Left ventricle myocardium superior (tissue), 1 donor: Measurements from ENCODE around the gene UBA52. TPM values are rescaled to one million over a fixed set of nuclear protein-coding genes. Genes with fewer than 3 reads are reported as not detected.

Source experiments
- ATAC-seq: fragments of 200-7000 bp; cut with Tn5 transposase; one replicate; pipeline ENCODE4 v1.9.1; 2020; ENCODE audit warnings: mild to moderate bottlenecking, moderate library complexity
- DNase-seq: peaks from one replicate; pipeline ENCODE4 v3.0.0-alpha.2; 2020
- intact Hi-C: fragments of 100-400 bp; cut with micrococcal nuclease; formaldehyde crosslinking; loops from one replicate; pipeline ENCODE4 v1.11.0; 2022
- total RNA-seq: library from RNA; stranded (reverse); fragmentation: NEBNext Ultra II Directional; extraction: Animal tissue kit (Norgen Biotek cat#: 25700); gene quantifications from one replicate; pipeline ENCODE4 v1.2.1, GENCODE V29; 2021
- donor health status: DM: no; HTN: yes; CAD: no; lungs with severe emphysema.

Gene UBA52
- total RNA-seq, 1 donor from 2014 or later: 725 TPM

DNA sequence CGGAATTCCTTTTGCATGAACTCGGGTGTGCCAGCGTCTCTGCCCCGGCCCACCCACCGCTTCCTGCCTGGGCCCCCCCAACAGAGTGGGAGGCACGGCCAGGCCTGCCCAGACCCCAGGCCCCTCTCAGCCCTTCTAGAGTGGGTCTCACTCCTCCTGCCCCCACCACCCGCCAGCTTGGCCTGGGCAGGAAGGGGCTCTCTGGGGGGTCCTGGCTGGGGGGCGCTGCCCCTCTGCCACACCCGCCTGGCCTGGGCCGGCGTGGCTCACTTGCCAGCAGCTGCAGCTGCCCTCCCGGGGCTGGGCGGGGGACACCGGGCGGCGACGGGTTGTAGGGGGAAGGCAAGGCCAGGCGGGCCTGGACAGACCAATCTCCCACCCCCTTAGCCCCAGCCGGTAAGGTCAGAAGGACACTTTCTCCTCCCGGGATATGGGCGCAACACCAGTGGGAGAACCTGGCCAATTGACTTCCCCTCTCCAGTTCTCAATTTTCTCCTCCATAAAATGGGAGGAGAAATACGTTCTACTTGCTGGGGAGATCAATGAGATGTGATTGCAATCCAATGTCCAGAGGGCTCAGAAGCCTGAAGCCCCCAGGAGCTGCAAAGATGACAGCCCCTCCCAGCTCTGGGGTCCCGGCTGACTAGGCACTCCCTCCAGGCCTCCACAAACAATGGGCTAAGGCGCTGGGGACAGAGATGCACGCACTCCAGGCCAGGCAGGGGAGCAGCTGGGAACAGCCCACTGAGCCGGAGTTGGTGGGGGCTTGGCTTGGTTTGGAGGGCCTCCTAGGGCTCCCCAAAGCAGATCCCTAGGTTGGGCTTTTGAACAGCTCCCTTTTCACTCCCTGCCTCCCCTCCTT, 32.5 kb downstream of the UBA52 start:
- intact Hi-C loops: no loop called here
- peak; percentile 29 for DNase-seq
- ATAC-seq: peak; percentile 13

DNA sequence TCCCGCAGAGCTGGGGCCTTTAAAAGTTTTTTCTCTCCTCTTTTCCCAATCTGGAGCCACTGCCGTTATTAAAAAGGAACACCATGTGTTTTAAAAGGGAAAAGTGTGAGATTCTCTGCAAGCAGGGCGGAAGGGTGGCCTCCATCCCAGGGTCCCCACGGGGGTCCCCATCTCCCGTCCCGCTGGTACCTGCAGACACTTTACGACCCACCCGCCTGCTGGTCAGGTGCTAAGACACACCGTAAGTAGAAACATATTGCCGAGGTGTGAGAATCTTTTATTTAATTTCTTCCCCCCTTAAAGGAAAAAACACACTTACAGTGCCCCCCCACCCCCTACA, 33.1 kb downstream of the UBA52 start:
- intact Hi-C loops: no loop called here
- no peak for ATAC-seq
- DNase-seq: peak; percentile 17

DNA sequence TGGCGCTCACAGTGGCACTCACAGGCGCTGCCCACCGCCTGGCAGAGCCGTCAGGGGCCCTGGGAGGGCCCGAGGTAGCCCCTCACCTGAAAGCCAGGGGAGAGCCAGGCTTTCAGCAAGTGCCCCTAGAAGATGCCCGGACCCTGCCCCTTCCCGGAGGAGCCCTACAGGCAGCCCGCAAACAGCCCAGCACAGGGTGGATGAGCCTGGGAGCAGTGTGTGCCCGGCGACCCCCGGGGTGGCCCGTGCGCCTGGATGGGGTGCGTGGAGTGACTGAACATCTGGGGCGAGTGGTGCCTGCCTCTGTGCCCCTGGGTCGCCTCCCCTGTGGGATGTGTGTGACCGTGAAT, 33.5 kb downstream of the UBA52 start:
- ATAC-seq (no peak), DNase-seq (no peak)
- intact Hi-C loops: no loop called here

DNA sequence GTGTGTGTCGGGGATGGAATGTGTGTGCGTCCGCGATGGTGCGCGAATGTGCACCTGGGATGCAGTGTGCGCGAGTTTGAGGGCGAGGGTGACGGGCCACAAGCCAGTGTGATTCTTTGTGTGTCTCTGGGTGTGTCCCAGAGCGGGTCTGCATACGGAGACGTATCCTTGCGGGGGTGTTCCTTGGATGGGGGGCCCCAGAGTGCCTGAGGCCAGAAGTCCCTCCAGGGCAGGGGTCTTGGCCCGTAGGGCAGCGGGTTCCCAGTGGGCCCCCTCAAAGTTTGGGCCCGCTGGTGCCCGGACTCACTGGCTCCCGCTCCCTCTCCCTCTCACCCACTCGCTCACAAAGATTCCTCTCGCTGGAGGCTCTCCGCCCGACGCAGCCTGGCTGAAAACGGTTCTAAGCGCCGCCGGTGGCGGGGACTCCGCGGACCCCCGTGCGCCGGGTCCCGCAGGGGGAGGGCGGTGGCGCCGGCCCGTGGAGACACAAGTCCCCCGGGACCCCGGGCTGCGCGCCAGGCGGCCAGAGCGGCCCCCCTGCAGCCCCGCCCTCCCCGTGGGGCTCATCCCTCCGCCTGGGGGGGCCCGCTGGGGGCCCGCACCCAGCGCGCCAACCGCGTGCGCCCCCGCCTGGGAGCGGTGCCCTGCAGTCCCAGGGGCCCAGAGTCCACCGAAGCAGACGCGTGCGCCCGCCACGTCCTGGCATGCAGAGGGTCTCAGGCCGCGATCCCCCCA, 34.1 kb downstream of the UBA52 start:
- no peak for DNase-seq
- no peak for ATAC-seq
- intact Hi-C loops: no loop called here

DNA sequence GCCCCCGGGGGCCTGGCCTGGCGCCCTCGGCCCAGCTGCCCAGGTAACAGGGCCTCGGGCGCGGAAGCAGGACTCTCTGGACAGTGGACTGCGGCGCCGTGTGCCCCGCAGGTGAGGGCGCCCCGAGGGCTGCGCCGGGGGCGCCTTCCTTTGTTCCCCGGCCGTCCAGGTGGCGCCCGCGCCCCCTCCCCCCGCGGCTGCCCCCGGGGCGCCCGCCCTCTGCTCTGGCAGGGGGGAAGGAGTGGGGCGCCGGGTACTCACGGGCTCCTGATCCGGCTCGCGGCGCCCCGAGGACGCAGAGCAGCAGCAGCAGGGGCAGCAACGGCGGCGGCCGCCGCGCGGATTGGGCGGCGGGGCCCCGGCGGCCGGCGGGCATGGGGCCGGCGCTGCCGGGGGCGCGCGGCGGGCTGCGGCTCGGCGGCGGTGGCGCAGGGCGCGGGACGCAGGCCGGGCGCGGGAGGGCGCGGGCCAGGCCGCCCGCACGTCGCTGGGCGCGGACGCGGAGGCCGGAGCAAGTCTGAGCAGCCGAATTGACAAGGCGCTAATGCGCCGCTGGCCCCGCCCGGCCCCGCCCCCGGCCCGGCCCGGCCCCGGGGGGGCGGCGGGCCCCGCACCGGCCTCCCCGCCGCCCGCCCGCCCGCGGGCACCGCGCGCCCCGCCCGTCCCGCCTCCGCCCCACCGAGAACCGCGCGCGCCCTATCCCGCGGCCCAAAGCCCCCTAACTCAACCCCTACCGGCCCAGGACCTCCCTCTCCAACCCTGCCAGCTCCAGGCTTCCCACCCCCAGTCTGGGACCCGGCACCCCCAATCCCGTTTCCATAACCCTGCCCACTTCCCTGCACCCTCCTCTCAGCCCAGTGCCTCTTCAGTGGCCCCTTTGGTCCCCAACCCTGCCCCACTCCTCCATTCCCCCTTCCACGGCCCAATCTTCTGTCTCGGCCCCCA, 34.9 kb downstream of the UBA52 start, which contains the start of gene CRLF1:
TSS of gene CRLF1 (minus strand) at position 519 of the 945 bp plus-strand sequence. CDS start at position 376, 143 bp downstream.
- no peak for DNase-seq
- intact Hi-C loops: no loop called here
- ATAC-seq: peak; percentile 15

DNA sequence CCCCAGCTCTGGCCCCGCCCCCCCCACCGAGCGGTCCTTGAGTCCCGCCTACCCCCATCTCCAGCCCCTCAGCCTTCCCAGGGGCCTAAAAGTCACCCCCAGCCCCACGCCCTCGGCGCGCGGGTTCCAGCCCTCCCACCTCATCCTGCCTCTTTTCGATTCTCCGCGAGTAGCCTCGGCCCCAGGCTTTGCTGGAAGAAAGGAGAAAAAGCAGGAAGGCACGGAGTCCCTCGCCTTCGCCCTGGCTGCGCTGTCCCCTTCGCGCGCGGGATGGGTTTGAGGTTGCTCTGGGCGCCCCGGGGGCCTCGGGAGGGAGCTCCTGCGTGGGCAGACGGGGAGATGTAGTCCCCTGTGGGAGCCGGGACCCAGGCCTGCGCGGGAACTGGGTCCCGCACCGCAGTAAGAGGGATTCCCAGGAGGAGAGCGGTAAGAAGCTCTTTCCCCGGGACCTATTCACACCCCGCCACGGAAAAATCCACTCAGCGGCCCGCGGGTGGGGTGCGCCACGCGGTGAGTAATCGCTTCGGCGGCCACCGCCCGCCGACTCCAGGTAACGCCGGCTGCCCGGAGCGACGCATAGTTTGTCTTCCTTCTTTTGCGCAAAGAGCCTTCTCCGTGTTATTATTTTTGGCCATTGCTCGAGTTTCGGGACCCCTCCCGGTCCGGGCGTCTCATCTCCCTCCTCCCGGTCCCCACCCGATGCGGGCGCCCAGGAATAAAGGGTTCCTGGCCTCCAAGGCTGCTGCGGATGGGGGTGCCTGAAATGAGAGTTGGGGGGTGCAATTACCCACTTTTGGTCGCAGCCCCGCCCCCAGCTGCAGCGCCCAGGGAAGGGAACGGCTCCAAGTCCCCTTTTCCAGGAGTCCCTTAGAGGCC, 35.8 kb downstream of the UBA52 start:
- ATAC-seq (peak; percentile 6), DNase-seq (no peak)
- intact Hi-C loops: no loop called here

DNA sequence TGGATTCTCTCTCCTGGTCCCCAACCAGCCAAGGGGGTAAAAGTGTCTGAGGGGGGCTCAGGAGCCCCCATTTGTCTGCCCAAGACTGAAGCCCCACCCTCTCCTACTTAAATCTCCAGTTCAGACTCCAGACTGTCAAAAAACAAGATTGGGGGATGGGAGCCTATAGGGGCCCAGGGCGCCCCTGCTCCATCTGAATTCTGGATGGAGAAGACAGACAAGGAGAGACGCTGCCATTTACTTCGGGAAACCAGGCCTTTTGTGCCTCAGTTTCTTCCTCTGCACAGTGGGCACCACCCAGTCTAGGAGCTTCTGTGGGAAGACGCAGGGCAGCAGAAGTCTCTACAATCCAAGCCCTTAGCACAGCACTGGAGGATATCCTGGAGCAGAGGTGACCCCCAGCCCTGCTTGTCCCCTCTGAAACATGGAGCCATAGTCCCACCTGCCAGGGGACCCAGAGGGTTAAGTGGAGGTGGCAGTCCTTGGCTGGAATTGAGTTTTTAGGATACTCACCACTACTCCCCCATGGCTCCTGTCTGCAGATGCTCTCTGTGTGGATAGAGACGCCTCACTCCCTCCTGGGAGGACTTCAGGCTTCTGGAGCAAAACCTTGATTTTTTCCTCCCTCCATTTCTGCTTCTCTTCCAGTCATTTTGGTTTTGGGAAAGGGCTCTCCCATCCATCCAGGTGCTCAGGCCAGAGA, 36.6 kb downstream of the UBA52 start:
- intact Hi-C loops: no loop called here
- ATAC-seq: no peak
- DNase-seq: no peak

DNA sequence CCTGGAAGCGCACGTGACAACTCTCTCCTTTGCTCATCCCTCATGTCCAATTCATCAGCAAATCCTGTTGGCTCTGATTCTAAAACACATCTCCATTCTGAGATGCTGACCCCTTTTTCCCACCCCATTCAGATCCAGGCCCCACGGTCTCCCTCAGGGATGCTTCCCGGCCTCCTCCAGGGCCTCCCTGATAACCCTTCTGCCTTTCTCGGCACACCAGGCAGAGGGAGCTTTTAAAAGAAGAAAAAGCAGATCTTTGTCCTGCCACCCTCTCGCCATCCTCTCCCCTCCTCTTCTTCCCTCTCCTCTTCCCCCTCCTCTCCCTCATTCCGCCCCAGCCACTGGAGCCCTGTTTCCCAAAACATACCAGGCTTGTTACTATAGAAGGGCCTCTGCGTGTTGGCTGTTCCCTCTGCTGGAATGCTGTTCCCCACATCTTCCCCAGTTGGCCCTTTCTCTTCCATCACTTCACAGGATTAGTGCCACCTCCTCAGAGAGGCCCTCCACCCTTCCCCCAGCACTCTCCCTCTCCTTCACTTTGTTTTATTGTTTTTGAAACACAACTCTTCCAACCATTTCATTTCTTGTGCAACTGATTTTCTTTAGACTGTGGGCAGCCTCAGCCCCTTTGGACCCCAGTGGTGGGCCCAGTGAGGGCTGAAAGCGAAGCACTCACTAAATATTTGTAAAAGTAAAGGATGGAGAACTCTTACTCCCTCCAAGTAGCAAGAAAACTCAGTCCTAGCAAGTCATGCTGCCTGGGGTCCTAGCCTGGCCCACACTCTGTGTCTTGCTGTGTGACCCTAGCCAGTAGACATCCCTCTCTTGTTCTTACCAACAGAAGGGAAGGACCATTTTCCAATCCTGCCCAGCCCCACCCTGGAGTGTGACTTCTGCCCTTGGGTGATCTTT, 37.4 kb downstream of the UBA52 start:
- intact Hi-C loops: no loop called here
- ATAC-seq: no peak
- DNase-seq: no peak

DNA sequence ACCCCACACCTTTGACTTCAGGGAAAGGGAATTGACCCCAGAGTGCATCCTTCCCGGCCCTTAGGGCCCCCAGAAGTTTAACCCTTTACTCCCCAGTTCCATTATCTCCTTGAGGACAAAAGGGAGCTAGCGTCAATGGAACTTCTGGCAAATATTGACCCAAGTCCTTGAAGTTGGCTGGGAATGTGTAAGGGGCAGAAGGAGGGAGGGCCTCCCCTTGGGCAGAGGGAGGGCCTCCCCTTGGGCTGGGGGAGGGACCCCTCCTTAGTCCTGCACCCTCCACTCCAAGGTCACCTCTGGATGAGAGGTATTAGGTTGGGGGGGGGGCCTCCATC, 38.0 kb downstream of the UBA52 start:
- ATAC-seq (no peak), DNase-seq (no peak)
- intact Hi-C loops: no loop called here

DNA sequence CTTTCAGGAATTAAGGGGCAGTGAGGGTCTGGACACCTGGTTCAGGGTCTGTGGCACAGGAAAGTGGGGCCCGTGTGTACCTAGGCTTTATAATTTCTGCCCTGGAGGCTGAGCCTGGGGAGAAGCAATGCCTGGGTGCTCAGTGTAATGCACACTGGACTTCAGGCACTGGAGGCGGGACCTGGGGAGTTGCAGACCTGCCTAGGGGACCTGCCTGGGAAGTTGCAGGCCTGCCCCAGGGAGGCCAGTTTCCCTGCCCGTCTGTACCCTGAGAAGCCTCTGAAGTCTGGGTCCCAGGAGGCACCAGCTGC, 38.5 kb downstream of the UBA52 start:
- no peak for DNase-seq
- intact Hi-C loops: no loop called here
- no peak for ATAC-seq

DNA sequence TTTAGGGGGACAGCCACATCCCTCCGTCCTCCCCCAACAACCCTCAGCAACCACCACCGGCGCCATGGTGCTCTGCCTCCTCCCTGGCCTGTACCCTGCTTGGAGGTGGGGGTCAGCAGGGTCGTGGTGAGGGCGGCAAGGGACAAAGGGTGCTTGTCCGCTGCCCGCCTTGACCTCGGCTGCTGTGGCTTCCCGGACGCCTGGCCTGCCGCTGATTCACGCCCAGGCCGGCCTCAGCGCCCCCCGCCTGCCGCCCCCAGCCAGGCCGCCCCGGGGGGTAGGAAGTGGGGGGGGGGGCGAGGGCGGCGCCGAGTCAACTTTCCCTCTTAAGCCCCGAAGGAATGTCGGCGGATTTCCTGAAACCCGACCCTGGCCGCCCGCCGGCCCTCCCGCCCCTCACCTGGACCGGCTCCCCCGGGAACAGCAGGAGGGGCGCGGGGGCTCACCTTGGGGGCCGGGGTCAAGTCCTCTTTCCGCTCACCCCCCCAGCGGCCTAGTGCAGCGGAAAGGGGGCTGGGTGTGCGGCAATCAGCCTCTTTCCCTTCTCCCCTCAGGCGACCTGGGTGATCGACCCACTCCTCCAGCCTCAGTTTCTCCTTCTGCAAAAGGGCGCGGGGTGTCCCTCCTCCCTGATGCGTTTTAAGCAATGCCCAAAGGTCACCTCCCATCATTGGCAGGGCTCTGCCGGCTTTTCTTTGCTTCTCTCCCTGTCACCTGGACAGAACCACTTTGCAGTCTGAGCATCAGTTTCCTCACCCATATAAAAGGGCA, 39.1 kb downstream of the UBA52 start:
- ATAC-seq (no peak), DNase-seq (no peak)
- intact Hi-C loops: no loop called here

DNA sequence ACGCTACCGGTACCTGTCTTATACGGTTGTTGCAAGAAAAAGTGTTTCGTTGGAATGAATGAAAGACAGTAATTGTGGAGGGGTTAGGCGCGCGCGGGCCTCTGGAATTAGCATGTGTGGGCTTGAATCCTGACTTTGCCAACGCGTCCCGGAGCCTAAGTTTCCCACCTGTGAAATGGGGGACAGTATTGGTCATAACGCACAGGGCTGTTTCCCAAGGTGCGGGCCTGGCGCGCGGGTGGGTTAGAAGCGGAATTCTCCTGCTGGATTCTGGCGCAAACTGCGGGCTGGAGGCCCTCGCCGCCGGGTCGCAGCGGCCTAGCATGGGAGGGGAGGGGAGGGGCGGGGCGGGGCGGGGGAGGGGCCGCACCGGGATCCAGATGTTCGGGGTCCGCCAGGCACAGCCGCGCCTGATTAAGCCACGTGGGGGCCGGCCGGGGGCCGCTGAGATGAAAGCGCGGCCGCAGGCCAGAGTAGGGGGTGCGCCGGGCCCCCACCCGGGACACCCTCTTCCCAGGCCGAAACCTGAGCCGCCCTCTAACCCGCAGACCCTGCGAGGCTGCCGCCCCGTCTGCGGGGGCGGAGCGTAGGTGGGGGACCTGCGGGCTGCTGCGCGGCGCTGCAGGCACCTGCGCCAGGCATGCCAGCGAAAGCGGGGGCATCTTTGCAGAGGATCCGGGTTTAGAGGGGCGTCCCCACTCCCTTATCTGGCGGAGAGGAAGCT, 39.8 kb downstream of the UBA52 start:
- ATAC-seq (no peak), DNase-seq (no peak)
- intact Hi-C loops: no loop called here

DNA sequence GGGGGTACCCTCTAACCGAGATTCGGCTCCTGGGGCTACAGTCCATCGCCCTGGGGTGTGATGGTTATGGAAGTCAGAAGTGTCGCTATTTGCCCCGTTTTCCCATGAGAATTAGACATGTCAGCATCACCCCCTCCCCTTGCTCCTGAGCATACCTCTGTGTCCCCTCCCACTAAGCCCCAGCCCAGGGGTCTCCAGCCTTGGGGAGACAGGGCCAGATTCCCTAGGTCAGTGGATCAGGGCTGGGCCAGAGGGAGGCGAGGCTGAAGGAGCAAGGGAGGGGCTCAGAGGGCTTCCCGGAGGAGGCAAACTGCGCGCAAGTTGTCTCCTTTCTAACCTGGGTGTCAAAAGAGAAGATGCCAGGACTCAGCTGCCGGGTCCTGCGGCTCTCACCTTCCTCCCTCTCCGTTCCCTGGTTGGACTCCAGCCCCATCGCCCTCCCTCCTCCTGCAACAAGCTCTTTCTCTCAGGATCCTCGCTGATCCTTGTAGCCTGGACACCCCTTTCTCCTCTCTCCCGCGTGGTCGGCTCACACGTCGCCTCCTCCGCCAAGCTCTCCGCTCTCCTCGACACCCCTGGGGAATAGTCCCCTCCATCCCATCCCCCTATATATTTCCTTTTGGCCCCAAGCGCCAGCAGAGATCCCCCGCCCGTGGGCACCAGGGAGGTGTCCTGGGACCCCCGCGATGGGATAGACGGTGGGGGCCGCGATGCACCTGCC, 40.6 kb downstream of the UBA52 start:
- intact Hi-C loops: no loop called here
- no peak for DNase-seq
- no peak for ATAC-seq

DNA sequence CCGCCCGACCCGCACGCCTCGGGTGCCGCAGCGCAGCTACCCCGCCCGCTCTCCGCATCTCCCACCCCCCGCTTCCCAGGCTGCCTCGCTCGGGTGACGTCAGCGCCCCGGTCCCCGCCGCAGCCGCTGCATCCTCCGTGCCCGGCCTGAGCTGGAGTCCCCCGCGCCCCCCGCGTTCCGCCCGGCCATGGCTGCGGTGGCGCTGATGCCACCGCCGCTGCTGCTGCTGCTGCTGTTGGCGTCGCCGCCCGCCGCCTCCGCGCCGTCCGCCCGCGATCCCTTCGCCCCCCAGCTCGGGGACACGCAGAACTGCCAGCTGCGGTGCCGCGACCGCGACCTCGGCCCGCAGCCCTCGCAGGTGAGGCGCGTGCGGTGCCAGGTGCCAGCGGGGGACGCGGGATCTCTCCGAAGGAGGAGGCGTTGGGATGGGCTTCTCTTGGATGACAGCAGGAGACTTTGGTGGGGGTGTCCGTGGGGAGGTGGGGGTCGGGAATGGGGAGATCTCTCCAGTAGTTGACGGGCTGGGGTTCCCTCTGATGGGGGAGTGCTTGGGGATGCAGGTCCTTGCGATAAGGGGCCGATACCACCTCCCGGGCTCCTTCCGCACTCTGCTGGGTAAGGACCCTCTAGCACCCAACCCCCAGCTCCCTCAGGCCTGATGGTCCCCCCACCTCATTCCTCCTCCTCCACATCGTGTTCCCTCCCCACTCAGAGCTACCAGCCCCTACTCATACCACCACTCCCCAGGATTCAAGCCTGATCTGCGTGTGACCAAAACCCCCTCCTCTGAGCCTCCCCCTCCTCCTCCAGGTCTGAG, 41.3 kb downstream of the UBA52 start, which contains the start of gene TMEM59L:
TSS of gene TMEM59L (plus strand) at position 99 of the 817 bp plus-strand sequence. CDS start at position 188, 89 bp downstream.
- DNase-seq (peak; percentile 58), ATAC-seq (peak; percentile 52)
- intact Hi-C loops: no loop called here
